HepG2 (cell line): Measurements from ENCODE around the gene EPB42. TPM values are rescaled to one million over a fixed set of nuclear protein-coding genes. Genes with fewer than 3 reads are reported as not detected.

Experiments
- ATAC-seq: fragments of 200-7000 bp; cut with Tn5 transposase; 3 replicates; pipeline ENCODE4 v1.9.1; 2020; ENCODE audit warnings: mild to moderate bottlenecking, moderate library complexity
- BruUV-seq: library from RNA; stranded (reverse); fragments of 400-500 nt; replicated peaks from 2 replicates; lab custom pipeline; 2021; lab: Mats Ljungman, UMichigan
- CTCF ChIA-PET: fragments of 300-600 bp; formaldehyde crosslinking; extraction: SDS; loops from one replicate; lab custom pipeline; 2021; ENCODE audit warnings: low total read pairs, inconsistent platforms, low intra/inter-chr PET ratio; lab: Yijun Ruan, JAX
- POLR2A ChIA-PET: fragments of 350-600 bp; sonication (Branson Sonifier 250); formaldehyde crosslinking; loops from one replicate; lab custom pipeline; 2020; ENCODE audit warnings: antibody characterized with exemption, inconsistent platforms; lab: Yijun Ruan, JAX
- DNase-seq: peaks from one replicate; pipeline ENCODE4 v3.0.0-alpha.2; 2015; ENCODE audit warnings: low spot score
- FAIRE-seq: peaks from 3 replicates; lab custom pipeline; 2011; peaks lifted over from hg19 to GRCh38; lab: Jason Lieb, UNC
- H2AFZ ChIP-seq: one replicate; pipeline ENCODE4 v1.6.1; 2011; ENCODE audit warnings: low read length, inconsistent platforms
- H3K27ac ChIP-seq: fragments of 300-600 bp; 3 replicates; pipeline ENCODE4 v1.8.0; 2011; ENCODE audit warnings: mixed run types, mild to moderate bottlenecking, mixed read lengths, low read length, inconsistent platforms; ENCODE audit not compliant: insufficient read depth; ENCODE audit errors: extremely low read length
- H3K27me3 ChIP-seq, 2 experiments: fragments of 200-600 bp in 1 of 2; 2 replicates in 1 of 2; 3 replicates in 1 of 2; pipeline versions ENCODE4 v1.6.0 to v1.8.0; 2011; ENCODE audit warnings: low read length in 2 of 2, mild to moderate bottlenecking in 2 of 2, moderate library complexity in 2 of 2, inconsistent platforms in 1 of 2; ENCODE audit not compliant: insufficient read depth in 2 of 2, control insufficient read depth in 1 of 2
- H3K36me3 ChIP-seq, 2 experiments: fragments of 200-600 bp in 1 of 2; replicated peaks in 1 of 2; 2 replicates in 1 of 2; 3 replicates in 1 of 2; pipeline versions ENCODE4 v1.5.1 to v1.8.0; 2011; ENCODE audit warnings: low read length in 2 of 2, inconsistent platforms in 1 of 2; ENCODE audit not compliant: insufficient read depth in 2 of 2, control insufficient read depth in 1 of 2
- H3K4me1 ChIP-seq: 2 replicates; pipeline ENCODE4 v1.5.1; 2012; ENCODE audit warnings: low read length, inconsistent platforms; ENCODE audit not compliant: insufficient read depth
- H3K4me2 ChIP-seq: 2 replicates; pipeline ENCODE4 v1.6.0; 2011; ENCODE audit warnings: low read depth, low read length, inconsistent platforms
- H3K4me3 ChIP-seq, 3 experiments: fragments of 200-600 bp in 1 of 3; sonication (generic), shearing (Covaris generic) in 1 of 3; replicated peaks in 1 of 3; 2 replicates each; pipeline ENCODE4 v1.5.1; 2011 to 2016; ENCODE audit warnings: low read length in 3 of 3, inconsistent platforms in 2 of 3, low read depth in 2 of 3, mild to moderate bottlenecking in 2 of 3, control low read depth in 1 of 3, mixed read lengths in 1 of 3; ENCODE audit not compliant: insufficient read depth in 1 of 3
- H3K79me2 ChIP-seq: one replicate; pipeline ENCODE4 v1.6.1; 2011; ENCODE audit warnings: low read length, inconsistent platforms; ENCODE audit not compliant: insufficient read depth
- H3K9ac ChIP-seq: 2 replicates; pipeline ENCODE4 v1.6.0; 2011; ENCODE audit warnings: mild to moderate bottlenecking, low read depth, low read length, inconsistent platforms; ENCODE audit not compliant: insufficient read depth
- H3K9me3 ChIP-seq: 2 replicates; pipeline ENCODE4 v1.5.1; 2012; ENCODE audit warnings: mild to moderate bottlenecking, low read length
- H4K20me1 ChIP-seq: 2 replicates; pipeline ENCODE4 v1.6.0; 2011; ENCODE audit warnings: inconsistent platforms, mild to moderate bottlenecking, low read length, moderate library complexity; ENCODE audit not compliant: insufficient read depth
- CEBPB ChIP-seq: IDR thresholded peaks from 2 replicates; pipeline ENCODE4 v1.6.1; 2011; ENCODE audit warnings: low read depth, low read length, improper control_type of control experiment, borderline replicate concordance
- ZNF224 ChIP-seq: sonication (generic); formaldehyde crosslinking; IDR thresholded peaks from 2 replicates; pipeline ENCODE4 v1.5.0; 2020; ENCODE audit warnings: mild to moderate bottlenecking, missing genetic modification reagents
- ZNF264 ChIP-seq: sonication (generic); formaldehyde crosslinking; IDR thresholded peaks from 2 replicates; pipeline ENCODE4 v1.4.0; 2020; ENCODE audit warnings: missing genetic modification reagents
- ZNF282 ChIP-seq: fragments of 450-650 bp; IDR thresholded peaks from 2 replicates; pipeline ENCODE4 v1.6.1; 2018; ENCODE audit not compliant: partially characterized antibody
- ZNF484 ChIP-seq: sonication (generic); formaldehyde crosslinking; IDR thresholded peaks from 2 replicates; pipeline ENCODE4 v1.5.1; 2020; ENCODE audit warnings: mild to moderate bottlenecking, low read depth, missing genetic modification reagents, borderline replicate concordance
- ZNF790 ChIP-seq: sonication (generic); formaldehyde crosslinking; IDR thresholded peaks from 2 replicates; pipeline ENCODE4 v1.8.0; 2022; ENCODE audit warnings: missing genetic modification reagents, mild to moderate bottlenecking, borderline replicate concordance
- whole genome bisulfite sequencing: methylation state at CpG from one replicate; pipeline ENCODE4 v1.1.6; 2017; ENCODE audit warnings: low lambda C conversion rate; 5-methylcytosine and 5-hydroxymethylcytosine counted together
- in situ Hi-C: cut with HindIII; loops from 2 replicates; pipeline ENCODE4 v1.10.0; 2017; ENCODE audit warnings: low pct_unique_long_range_greater_than_20kb; ENCODE audit not compliant: extremely low pct_ligation_motif_present
- intact Hi-C: fragments of 100-400 bp; cut with micrococcal nuclease; formaldehyde crosslinking; loops from one replicate; pipeline ENCODE4 v1.10.0; 2022; ENCODE audit not compliant: unreplicated experiment
- polyA plus RNA-seq, 8 experiments: library from polyadenylated mRNA; depleted of rRNA in 3 of 8; stranded (reverse) in 7 of 8; unstranded in 1 of 8; fragments of >200 nt; fragmentation: Illumina TruSeq in 4 of 8; extraction: Trizol in 4 of 8; gene quantifications; 2 replicates each; pipeline versions ENCODE4 v1.2.1 to v1.2.3, GENCODE V29; 2011 to 2016; ENCODE audit warnings: low read depth in 4 of 8, missing spikeins in 1 of 8, mixed read lengths in 1 of 8; ENCODE audit not compliant: insufficient read depth in 1 of 8
- total RNA-seq, 5 experiments: library from RNA; depleted of rRNA; stranded (reverse); fragments of >200 nt; fragmentation: Illumina TruSeq; extraction: Trizol; gene quantifications; 2 replicates each; pipeline ENCODE4 v1.2.3, GENCODE V29; 2016; ENCODE audit warnings: low read depth in 1 of 5
- TF ChIP-seq, protein P1 (sequence below): sonication (generic); formaldehyde crosslinking; IDR thresholded peaks from 2 replicates; pipeline ENCODE4 v1.5.1; 2020; ENCODE audit warnings: missing genetic modification reagents, mild to moderate bottlenecking, borderline replicate concordance

The EPB42 gene
- total and polyA plus RNA-seq, 2 of the 13 experiments (the other 11 are each of a cell fraction or from before 2014, with no cell fraction given) = not detected

GRCh38 chr15:43232289-43232874 is 11.6 kb upstream of the EPB42 start:
- H4K20me1 ChIP-seq = no peaks in the 10 kb centered on the region
- H3K9me3 ChIP-seq = no peaks in the 10 kb centered on the region
- FAIRE-seq = no peak
- H3K4me2 ChIP-seq = no peak overlapping the region
- TF ChIP-seq ZNF224 (CRISPR knock-in tag) (no peak), CEBPB (peak; percentile 37; the same call in 1 of the 2 replicates)
- H2AFZ ChIP-seq = no peak overlapping the region
- no TSS peak for BruUV-seq
- intact Hi-C loops = no loop called here
- H3K79me2 ChIP-seq = no peaks in the 10 kb centered on the region
- in situ Hi-C loops = loop anchor here (10.0 kb wide), 1 partner anchor 52 kb away; no protein-coding TSS in a partner anchor
- H3K27me3 ChIP-seq = peaks cover 1 to 27% of the 10 kb centered on the region in 2 experiments; a peak in 3 of 5 replicates
- H3K4me1 ChIP-seq = peaks cover 8% of the 10 kb centered on the region; the same call in 1 of the 2 replicates
- DNase-seq = no peak
- 10% methylated on average over 3 of the region's 3 CpGs for WGBS
- H3K4me3 ChIP-seq = no peak overlapping the region
- no peak overlapping the region for H3K9ac ChIP-seq
- ChIA-PET POLR2A (no interaction called here), CTCF (no interaction called here)
- no peak; the same call in 2 of the 3 replicates for ATAC-seq
- no peaks in the 10 kb centered on the region for H3K36me3 ChIP-seq
- no peak overlapping the region for H3K27ac ChIP-seq

GRCh38 chr15:43230640-43231115 is 9.9 kb upstream of the EPB42 start:
- no peak for FAIRE-seq
- intact Hi-C loops (no loop called here), in situ Hi-C loops (loop anchor here (10.0 kb wide), 1 partner anchor 54 kb away; no protein-coding TSS in a partner anchor)
- TF ChIP-seq, protein P1, sequence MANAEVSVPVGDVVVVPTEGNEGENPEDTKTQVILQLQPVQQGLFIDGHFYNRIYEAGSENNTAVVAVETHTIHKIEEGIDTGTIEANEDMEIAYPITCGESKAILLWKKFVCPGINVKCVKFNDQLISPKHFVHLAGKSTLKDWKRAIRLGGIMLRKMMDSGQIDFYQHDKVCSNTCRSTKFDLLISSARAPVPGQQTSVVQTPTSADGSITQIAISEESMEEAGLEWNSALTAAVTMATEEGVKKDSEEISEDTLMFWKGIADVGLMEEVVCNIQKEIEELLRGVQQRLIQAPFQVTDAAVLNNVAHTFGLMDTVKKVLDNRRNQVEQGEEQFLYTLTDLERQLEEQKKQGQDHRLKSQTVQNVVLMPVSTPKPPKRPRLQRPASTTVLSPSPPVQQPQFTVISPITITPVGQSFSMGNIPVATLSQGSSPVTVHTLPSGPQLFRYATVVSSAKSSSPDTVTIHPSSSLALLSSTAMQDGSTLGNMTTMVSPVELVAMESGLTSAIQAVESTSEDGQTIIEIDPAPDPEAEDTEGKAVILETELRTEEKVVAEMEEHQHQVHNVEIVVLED (CRISPR knock-in tag) = no peak
- no peak for TF ChIP-seq ZNF282
- no peak for TF ChIP-seq ZNF264 (CRISPR knock-in tag)
- no peak for TF ChIP-seq ZNF790
- TF ChIP-seq ZNF484 = no peak
- WGBS = 36% methylated on average over 2 of the region's 2 CpGs
- peaks cover 8% of the 10 kb centered on the region; the same call in 1 of the 2 replicates for H3K4me1 ChIP-seq
- H3K4me3 ChIP-seq = no peak overlapping the region
- ChIA-PET POLR2A (no interaction called here), CTCF (no interaction called here)
- no peak for ATAC-seq
- no peak for DNase-seq
- H3K79me2 ChIP-seq = no peaks in the 10 kb centered on the region
- no peak overlapping the region for H3K9ac ChIP-seq
- H3K36me3 ChIP-seq = no peaks in the 10 kb centered on the region
- peaks cover 1 to 19% of the 10 kb centered on the region in 2 experiments; a peak in 3 of 5 replicates for H3K27me3 ChIP-seq
- BruUV-seq = no TSS peak
- H3K27ac ChIP-seq = no peak overlapping the region
- H2AFZ ChIP-seq = no peak overlapping the region
- no peaks in the 10 kb centered on the region for H3K9me3 ChIP-seq
- no peak overlapping the region for H3K4me2 ChIP-seq
- no peaks in the 10 kb centered on the region for H4K20me1 ChIP-seq
